ENCODE results near the gene CARD10.

The CARD10 gene, protein sequence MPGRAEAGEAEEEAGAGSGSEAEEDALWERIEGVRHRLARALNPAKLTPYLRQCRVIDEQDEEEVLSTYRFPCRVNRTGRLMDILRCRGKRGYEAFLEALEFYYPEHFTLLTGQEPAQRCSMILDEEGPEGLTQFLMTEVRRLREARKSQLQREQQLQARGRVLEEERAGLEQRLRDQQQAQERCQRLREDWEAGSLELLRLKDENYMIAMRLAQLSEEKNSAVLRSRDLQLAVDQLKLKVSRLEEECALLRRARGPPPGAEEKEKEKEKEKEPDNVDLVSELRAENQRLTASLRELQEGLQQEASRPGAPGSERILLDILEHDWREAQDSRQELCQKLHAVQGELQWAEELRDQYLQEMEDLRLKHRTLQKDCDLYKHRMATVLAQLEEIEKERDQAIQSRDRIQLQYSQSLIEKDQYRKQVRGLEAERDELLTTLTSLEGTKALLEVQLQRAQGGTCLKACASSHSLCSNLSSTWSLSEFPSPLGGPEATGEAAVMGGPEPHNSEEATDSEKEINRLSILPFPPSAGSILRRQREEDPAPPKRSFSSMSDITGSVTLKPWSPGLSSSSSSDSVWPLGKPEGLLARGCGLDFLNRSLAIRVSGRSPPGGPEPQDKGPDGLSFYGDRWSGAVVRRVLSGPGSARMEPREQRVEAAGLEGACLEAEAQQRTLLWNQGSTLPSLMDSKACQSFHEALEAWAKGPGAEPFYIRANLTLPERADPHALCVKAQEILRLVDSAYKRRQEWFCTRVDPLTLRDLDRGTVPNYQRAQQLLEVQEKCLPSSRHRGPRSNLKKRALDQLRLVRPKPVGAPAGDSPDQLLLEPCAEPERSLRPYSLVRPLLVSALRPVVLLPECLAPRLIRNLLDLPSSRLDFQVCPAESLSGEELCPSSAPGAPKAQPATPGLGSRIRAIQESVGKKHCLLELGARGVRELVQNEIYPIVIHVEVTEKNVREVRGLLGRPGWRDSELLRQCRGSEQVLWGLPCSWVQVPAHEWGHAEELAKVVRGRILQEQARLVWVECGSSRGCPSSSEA

DNA sequence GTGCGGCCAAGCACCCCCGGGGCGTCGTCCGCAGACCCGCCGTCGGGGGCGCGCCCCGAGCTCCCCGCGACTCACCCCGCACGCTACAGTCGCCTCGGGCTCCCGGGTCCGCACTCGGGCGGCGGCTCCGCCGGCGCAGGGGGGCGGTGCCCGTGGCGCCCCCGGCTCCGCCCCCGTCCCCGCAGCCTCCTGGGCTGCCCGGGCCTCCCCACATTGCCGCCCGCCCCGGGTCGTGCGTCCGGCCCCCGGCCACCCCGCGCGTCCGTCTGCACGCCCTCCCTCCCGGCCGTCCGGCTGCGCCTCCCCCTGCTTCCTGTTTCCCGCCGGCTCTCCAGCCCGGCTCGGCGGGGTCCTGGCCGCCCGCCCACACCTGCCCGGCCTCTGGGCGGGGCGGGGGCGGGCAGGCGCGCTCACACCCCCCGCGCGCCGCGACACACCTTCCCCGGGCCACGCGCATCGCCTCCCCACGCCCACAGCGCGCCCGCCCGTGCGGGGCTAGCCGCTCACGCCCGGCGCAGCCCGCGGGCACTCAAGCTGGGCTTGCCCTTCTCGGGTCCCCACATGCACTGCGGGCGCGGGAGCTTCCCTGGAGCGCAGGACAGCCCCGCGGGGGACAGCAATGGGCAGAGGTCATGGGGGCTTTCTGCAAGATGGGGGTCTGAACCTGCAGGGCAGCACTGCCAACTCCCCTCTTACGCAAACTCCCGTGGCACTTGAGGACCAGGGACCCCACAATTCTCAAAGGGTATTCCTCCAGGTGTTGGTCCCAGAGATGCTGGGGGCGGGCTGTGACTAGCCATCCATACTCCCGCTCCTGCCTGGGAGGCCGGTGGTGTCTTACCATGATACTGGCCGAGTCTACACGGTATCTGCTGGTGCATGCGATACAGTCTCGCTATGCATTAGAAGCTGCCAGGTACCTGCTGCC lies at the start of gene CARD10:
TSS of gene CARD10 (minus strand) at position 148 of the 928 bp plus-strand sequence. CDS start 215 bp downstream, outside the sequence.
- DNase-seq (ENCODE audit: low read depth): peak; percentile 63

DNA sequence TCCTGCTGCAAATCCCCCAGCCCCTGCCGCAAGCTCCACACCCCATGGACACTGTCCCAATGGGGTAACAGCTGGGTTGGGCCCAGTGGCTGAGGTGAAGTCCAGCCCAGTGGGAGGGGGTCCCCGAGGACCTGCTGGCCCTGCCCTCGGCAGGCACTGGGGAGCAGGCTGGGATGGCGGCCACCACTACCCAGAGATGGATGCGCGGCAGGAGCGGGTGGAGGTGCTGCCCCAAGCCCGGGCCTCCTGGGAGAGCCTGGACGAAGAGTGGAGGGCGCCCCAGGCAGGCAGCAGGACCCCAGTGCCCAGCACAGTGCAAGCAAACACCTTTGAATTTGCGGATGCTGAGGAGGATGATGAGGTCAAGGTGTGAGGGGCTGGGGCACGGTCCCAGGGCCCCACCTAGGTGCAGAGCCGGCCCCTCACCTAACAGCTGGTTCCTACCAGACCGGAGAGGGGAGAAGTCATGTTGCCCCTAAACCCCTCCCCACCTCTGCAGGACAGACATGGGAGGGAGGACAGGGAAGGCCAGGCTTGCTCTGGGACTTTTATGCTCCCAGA lies 49.3 kb upstream of the CARD10 start:
- no peak for DNase-seq (ENCODE audit: low read depth)

GRCh38 chr22:37568012-37568411 lies 48.8 kb upstream of the CARD10 start:
- no peak for DNase-seq (ENCODE audit: low read depth)

- DNase-seq (ENCODE audit: low read depth): peak; percentile 68
Observed at GRCh38 chr22:37566903-37567798, 47.9 kb upstream of the CARD10 start.

- no peak for DNase-seq (ENCODE audit: low read depth)
Observed at GRCh38 chr22:37566329-37566837, 47.2 kb upstream of the CARD10 start.

DNA sequence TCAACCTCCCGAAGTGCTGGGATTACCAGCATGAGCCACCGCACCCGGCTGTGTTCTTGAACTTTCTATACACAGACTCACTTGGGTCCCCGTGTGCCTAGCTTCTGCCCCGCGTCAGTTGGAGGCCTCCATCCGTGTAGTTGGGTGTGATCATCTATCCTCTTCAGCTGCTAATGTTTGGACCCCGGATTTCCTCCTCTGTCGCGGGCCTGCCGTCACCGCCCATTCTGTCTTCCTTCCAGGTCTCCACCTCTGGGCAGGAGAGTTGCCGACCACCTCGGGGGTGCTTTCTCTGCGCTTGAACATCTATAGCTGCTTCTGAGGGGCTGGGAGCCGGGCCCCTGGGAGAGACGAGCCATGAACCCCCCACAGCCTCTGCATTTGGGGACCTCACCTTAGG lies 46.6 kb upstream of the CARD10 start:
- no peak for DNase-seq (ENCODE audit: low read depth)

DNA sequence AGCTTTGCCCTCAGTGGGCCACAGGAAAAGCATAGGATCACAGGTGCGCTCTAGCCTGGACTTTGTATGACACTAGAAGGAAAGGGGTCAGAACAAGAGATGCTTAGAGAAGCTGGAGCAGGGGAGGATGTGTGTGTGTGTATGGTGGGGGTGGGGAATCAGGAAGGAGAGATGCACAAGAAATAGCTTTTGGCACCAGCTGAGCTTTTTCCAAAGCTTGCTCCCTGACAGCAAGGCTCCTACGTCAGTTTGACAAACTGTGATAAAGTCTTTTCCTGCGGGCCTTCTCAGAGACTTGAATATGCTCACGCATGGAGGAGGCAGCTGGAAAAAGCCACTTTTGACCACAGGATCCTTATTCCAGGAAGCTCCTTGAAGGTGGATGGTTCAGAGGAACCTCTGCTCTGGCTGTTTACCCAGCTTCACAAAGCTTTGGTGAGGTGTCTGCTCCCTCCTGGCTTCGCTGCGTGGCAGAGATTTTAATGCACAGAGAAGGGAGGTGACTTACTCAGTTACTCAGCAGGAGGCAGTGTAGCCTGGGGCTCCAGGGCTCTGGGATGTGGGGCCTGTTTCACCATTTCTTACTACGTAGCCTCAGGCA lies 45.0 kb upstream of the CARD10 start:
- no peak for DNase-seq (ENCODE audit: low read depth)

GRCh38 chr22:37563153-37564081 lies 44.2 kb upstream of the CARD10 start:
- peak; percentile 96 for DNase-seq (ENCODE audit: low read depth)

DNA sequence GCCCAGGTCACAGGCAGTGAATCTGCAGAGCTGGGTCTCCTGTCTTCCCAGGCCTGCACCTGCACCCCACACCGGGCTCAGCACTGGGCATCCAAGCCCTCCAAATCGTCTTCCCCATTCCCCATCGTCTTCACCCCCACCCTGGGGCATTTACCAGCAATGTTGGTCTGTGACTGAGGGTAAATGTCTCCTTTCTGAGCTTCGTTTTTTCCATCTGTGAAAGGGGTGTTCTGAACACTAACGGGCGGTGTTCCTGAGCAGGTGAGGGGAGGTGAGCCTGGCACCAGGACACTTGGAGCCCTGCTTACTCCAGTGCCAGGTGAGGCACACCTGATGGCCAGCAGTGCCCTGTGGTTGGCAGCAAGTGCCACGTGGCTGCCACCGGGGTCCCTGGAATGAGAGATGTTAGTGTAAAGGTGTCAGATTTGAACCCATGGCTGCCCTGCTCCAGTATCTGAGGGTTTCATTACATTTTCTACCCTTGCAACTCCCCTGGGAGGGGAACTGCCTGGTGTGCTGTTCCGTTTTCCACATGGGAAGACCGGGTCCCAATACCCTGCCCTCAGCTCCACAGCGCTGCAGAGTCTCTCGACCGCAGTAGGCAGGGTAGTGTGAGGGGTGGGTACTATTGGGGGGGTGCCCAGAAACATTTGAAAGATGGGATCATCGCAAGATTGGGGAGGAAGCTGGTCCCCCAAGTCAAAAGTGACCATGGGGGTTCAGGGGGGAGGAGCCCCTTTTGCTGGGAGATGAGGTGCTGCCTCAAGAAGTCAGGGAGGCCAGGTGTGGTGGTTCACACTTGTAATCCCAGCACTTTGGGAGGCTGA lies 43.0 kb upstream of the CARD10 start:
- DNase-seq (ENCODE audit: low read depth): no peak

DNA sequence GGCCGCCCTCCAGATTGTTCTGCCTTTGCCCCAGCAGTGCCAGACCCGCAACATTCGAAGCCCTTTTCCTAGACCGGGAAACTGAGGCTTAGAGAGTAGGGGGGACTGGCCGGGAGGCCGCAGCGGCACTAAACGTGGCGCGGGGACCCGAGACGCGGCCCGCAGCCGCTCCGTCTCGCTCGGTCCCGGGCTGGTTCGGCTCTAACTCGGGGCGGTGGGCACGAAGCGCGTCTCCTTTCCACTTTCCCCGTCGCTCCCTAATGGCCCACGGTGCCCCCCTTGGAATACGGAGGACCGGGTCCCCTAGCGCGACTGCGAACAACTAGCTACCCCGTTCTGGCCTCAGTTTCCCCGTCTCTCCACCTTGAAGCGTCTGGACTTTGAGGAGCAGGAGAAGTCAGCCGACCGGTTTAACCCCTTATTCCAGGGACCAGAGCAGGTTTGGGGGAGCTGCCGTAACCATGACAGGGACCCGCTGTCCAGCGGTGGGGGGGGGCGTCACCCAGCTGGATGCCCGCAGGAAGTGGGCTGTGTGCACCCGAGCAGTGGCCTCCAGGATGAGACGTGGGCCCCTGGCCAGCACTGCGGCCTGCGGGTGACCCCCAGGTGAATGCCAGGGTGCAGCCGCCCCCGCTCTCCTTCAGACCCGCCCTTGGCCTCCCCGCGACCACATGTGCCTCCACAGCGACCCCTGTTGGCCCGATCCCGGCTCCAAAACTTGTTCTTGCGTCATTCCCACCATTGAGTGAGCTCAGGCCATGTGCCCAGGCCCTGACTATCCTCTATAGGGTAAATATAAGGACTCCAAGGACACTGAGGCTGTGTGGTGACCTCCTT lies 42.2 kb upstream of the CARD10 start:
- peak; percentile 92 for DNase-seq (ENCODE audit: low read depth)

DNA sequence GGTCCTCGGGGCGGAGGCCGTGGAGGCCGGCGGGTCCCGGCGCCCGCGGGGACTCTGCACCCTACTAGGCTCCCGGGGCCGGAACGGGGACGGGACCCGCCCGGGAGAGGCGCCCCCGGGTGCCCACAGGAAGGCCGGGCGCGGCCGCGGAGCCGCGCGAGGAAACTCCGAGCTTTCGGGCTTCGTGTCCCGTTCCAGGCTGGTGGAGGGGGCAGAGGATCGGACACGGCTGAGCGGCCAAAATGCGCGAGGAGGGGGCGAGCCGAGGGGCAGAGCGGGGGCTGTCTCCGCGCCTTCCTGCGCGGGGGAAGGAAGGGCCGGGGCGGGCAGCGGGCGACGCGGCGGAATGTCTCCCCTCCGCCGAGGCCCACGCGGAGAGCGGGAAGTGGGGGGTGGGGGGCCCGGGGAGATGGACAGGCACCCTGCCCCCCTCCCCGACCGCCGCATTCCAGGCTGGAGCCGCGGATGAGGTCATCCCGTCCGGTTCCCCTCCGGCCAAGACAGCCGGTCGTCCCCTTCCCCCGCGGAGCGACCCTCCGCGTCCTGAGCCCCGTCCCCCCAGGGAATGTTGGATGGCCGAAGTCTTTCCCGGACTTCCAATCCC lies 41.5 kb upstream of the CARD10 start:
- DNase-seq (ENCODE audit: low read depth): peak; percentile 81

GRCh38 chr22:37559901-37560607 lies 40.8 kb upstream of the CARD10 start, which contains the start of gene CDC42EP1:
Gene CDC42EP1 (plus strand): TSS chr22:37560480. CDS start chr22:37566350, 5,870 bp downstream.
- peak; percentile 65 for DNase-seq (ENCODE audit: low read depth)

DNA sequence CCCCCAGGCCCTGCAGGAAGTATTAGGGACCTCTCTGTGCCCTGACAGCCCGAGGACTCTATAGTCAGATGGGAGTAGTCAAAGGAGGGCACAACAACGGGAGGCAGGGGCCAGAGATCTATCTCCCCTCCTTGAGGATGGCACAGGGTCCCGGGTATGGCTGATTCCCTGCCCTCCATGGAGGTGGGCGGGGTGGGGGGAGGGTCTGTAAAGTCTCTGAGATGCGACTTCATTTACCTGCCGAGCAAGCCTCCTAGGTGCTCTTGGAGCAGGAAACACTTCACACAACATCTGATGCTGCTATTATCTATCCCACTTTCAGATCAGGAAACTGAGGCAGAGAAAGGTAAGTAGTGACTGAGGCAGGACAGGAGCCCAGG lies 40.3 kb upstream of the CARD10 start:
- no peak for DNase-seq (ENCODE audit: low read depth)

GRCh38 chr22:37558815-37559214 lies 39.6 kb upstream of the CARD10 start:
- no peak for DNase-seq (ENCODE audit: low read depth)

DNA sequence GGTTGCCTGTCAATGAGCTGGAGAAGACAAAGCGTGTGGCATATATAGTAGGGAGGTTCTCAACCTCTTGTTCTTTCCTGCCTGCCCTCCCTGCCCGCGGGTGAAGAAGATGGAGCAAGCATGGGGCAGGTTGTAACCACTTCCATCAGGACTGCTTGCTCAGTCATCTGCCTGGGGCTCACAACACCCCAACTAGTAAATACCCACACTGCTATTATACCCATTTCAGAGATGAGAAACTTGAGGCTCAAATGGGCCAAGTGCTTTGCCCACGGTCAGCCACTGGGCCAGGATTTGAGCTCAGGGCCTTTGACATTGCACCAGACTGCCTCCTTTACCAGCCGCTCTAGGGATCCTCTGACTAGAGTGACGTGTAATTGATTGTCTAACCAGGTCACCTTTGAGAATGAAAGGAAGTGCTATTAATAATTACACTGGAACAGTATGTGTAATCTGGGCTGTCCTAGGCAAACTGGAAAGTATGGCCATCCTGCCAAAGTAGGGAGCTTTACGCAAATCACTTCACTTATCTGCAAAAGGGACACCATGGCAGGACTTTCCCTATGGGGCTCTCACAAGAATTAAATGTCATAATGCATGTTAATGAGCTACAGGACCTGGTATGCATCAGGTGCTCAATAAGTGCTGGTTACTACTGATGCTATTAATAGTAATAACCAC lies 38.2 kb upstream of the CARD10 start:
- DNase-seq (ENCODE audit: low read depth): no peak
